ENCODE measurements around the gene STEEP1. TPM values are rescaled to one million over a fixed set of nuclear protein-coding genes. Genes with fewer than 3 reads are reported as not detected.

Gene STEEP1
- total and polyA plus RNA-seq, 2 of the 13 experiments (the other 11 are each of a cell fraction or from before 2014, with no cell fraction given): 7.7 to 23.1 TPM

- no peak for TF ChIP-seq DZIP1 (CRISPR knock-in tag; IDR thresholded peaks at IDR 0.05)
- TF ChIP-seq ZNF777 (CRISPR knock-in tag; IDR thresholded peaks at IDR 0.05): peak; percentile 50
- peak; percentile 64; the same call in 1 of the 2 replicates for TF ChIP-seq SIN3A (IDR thresholded peaks at IDR 0.05; ENCODE audit: borderline replicate concordance, low read depth, low read length)
- no peak for TF ChIP-seq ZNF530 (CRISPR knock-in tag; IDR thresholded peaks at IDR 0.05; ENCODE audit: low read depth)
- no peak for TF ChIP-seq ZBTB38 (CRISPR knock-in tag; IDR thresholded peaks at IDR 0.05)
- TF ChIP-seq PAF1 (CRISPR knock-in tag; IDR thresholded peaks at IDR 0.05): no peak
- TF ChIP-seq KAT7 (CRISPR knock-in tag; IDR thresholded peaks at IDR 0.05; ENCODE audit: borderline replicate concordance): no peak
- TF ChIP-seq MTF2 (CRISPR knock-in tag; IDR thresholded peaks at IDR 0.05; ENCODE audit: borderline replicate concordance): no peak
- TF ChIP-seq ERF (CRISPR knock-in tag; IDR thresholded peaks at IDR 0.05): peak; percentile 32; the same call in 1 of the 2 replicates
- TF ChIP-seq ZIK1 (CRISPR knock-in tag; IDR thresholded peaks at IDR 0.05; ENCODE audit: borderline replicate concordance, low read depth): no peak
- TF ChIP-seq CERS6 (CRISPR knock-in tag; IDR thresholded peaks at IDR 0.05): no peak
- TF ChIP-seq MXI1 (IDR thresholded peaks at IDR 0.05; ENCODE audit: borderline replicate concordance, low read depth, low read length): no peak; the same call in 2 of the 3 replicates
- no peak for TF ChIP-seq KLF15 (CRISPR knock-in tag; IDR thresholded peaks at IDR 0.05; ENCODE audit: borderline replicate concordance)
- TF ChIP-seq HNRNPH1 (optimal IDR thresholded peaks at IDR 0.05; ENCODE audit: low read depth, low read length): no peak
- TF ChIP-seq FLYWCH1 (CRISPR knock-in tag; IDR thresholded peaks at IDR 0.05): no peak
- TF ChIP-seq REST (IDR thresholded peaks at IDR 0.05; ENCODE audit: borderline replicate concordance in 1 of 2, low read depth in 1 of 2, low read length in 2 of 2): no peak; a peak in 1 of 4 replicates
- peak; percentile 62 for TF ChIP-seq GMEB1 (CRISPR knock-in tag; IDR thresholded peaks at IDR 0.05; ENCODE audit: borderline replicate concordance)
- no peak for TF ChIP-seq ELF3 (CRISPR knock-in tag; IDR thresholded peaks at IDR 0.05)
- 0 out of 2 replicates have a peak, but pooled peaks have one; percentile 45 for TF ChIP-seq GFI1 (CRISPR knock-in tag; IDR thresholded peaks at IDR 0.05; ENCODE audit: borderline replicate concordance)
- TF ChIP-seq ZNF558 (CRISPR knock-in tag; IDR thresholded peaks at IDR 0.05; ENCODE audit: borderline replicate concordance): no peak; the same call in 1 of the 2 replicates
Measured at GRCh38 chrX:119574394-119575266, 9.4 kb upstream of the STEEP1 start, which contains the start of gene UBE2A (continued).

Data from HepG2 (cell line).